ENCODE measurements around the gene KDM2A. TPM values are rescaled to one million over a fixed set of nuclear protein-coding genes. Genes with fewer than 3 reads are reported as not detected.
"Not testable (repeated sequence)": the region's sequence is repeated elsewhere in the genome, so short reads cannot be mapped to it uniquely, and the experiment has no call there.

KDM2A gene
- total RNA-seq, 1 donor: 65.9 TPM

- no peak for DNase-seq (ENCODE audit: insufficient read length, low spot score, missing footprints)
- Histone ChIP-seq H3K36me3 (ENCODE audit: insufficient read depth, low read length) (peaks cover 11% of the 10 kb centered on the region), H3K27ac (ENCODE audit: low read depth, low read length) (no peak overlapping the region), H4K20me1 (ENCODE audit: insufficient read depth, low read length) (no peaks in the 10 kb centered on the region), H3K4me3 (ENCODE audit: insufficient read depth, low read length) (no peak overlapping the region), H3K4me2 (ENCODE audit: insufficient read depth, low read length) (no peak overlapping the region), H3K4me1 (ENCODE audit: insufficient read depth, low read length) (peaks cover 14% of the 10 kb centered on the region), H3K79me2 (ENCODE audit: insufficient read depth, low read length) (no peaks in the 10 kb centered on the region), H3K9me3 (ENCODE audit: low read depth, low read length) (no peaks in the 10 kb centered on the region), H2AFZ (ENCODE audit: low read length) (no peak overlapping the region), H3K27me3 (ENCODE audit: insufficient read depth, low read length) (no peaks in the 10 kb centered on the region)
- no peak for TF ChIP-seq CTCF (IDR thresholded peaks at IDR 0.05; ENCODE audit: extremely low read depth, low read depth, low read length)
Observed at GRCh38 chr11:67202028-67202427, 83.0 kb downstream of the KDM2A start.

- Histone ChIP-seq H3K9me3 (ENCODE audit: low read depth, low read length) (no peaks in the 10 kb centered on the region), H3K27ac (ENCODE audit: low read depth, low read length) (no peak overlapping the region), H2AFZ (ENCODE audit: low read length) (no peak overlapping the region), H3K79me2 (ENCODE audit: insufficient read depth, low read length) (no peaks in the 10 kb centered on the region), H3K27me3 (ENCODE audit: insufficient read depth, low read length) (no peaks in the 10 kb centered on the region), H3K4me3 (ENCODE audit: insufficient read depth, low read length) (no peak overlapping the region), H3K4me2 (ENCODE audit: insufficient read depth, low read length) (no peak overlapping the region), H4K20me1 (ENCODE audit: insufficient read depth, low read length) (no peaks in the 10 kb centered on the region), H3K4me1 (ENCODE audit: insufficient read depth, low read length) (no peaks in the 10 kb centered on the region), H3K36me3 (ENCODE audit: insufficient read depth, low read length) (peaks cover 26% of the 10 kb centered on the region)
- no peak for DNase-seq (ENCODE audit: insufficient read length, low spot score, missing footprints)
- TF ChIP-seq CTCF (IDR thresholded peaks at IDR 0.05; ENCODE audit: extremely low read depth, low read depth, low read length): no peak
Observed at GRCh38 chr11:67204822-67205221, 85.8 kb downstream of the KDM2A start.

- H3K4me1 ChIP-seq (ENCODE audit: insufficient read depth, low read length); H3K9me3 ChIP-seq (ENCODE audit: low read depth, low read length); H3K4me3 ChIP-seq (ENCODE audit: insufficient read depth, low read length); H3K27me3 ChIP-seq (ENCODE audit: insufficient read depth, low read length); H4K20me1 ChIP-seq (ENCODE audit: insufficient read depth, low read length); H3K27ac ChIP-seq (ENCODE audit: low read depth, low read length); DNase-seq (ENCODE audit: insufficient read length, low spot score, missing footprints); H2AFZ ChIP-seq (ENCODE audit: low read length); H3K4me2 ChIP-seq (ENCODE audit: insufficient read depth, low read length); H3K79me2 ChIP-seq (ENCODE audit: insufficient read depth, low read length): not testable (repeated sequence)
- peaks cover 37% of the 10 kb centered on the region for H3K36me3 ChIP-seq (ENCODE audit: insufficient read depth, low read length)
Observed at GRCh38 chr11:67209222-67209621, 90.2 kb downstream of the KDM2A start.

- no peak overlapping the region for H3K27ac ChIP-seq (ENCODE audit: low read depth, low read length)
- H3K9me3 ChIP-seq (ENCODE audit: low read depth, low read length): no peaks in the 10 kb centered on the region
Observed at GRCh38 chr11:67211656-67212436, 92.8 kb downstream of the KDM2A start.

More at GRCh38 chr11:67211656-67212436, 92.8 kb downstream of the KDM2A start:
- no peak for DNase-seq (ENCODE audit: insufficient read length, low spot score, missing footprints)
- Histone ChIP-seq H3K27me3 (ENCODE audit: insufficient read depth, low read length) (no peaks in the 10 kb centered on the region), H4K20me1 (ENCODE audit: insufficient read depth, low read length) (peaks cover 6% of the 10 kb centered on the region), H2AFZ (ENCODE audit: low read length) (no peak overlapping the region), H3K4me2 (ENCODE audit: insufficient read depth, low read length) (no peak overlapping the region), H3K36me3 (ENCODE audit: insufficient read depth, low read length) (peaks cover 47% of the 10 kb centered on the region), H3K79me2 (ENCODE audit: insufficient read depth, low read length) (no peaks in the 10 kb centered on the region), H3K4me1 (ENCODE audit: insufficient read depth, low read length) (no peaks in the 10 kb centered on the region), H3K4me3 (ENCODE audit: insufficient read depth, low read length) (no peak overlapping the region)
- TF ChIP-seq CTCF (IDR thresholded peaks at IDR 0.05; ENCODE audit: extremely low read depth, low read depth, low read length): no peak

Data from osteoblast (primary cell).